Activated CD4-positive, alpha-beta T cell treated with anti-CD3 and anti-CD28 coated beads for 4 hours (primary cell): ENCODE results near the gene APEX2.
"Not testable (repeated sequence)": the region's sequence is repeated elsewhere in the genome, so short reads cannot be mapped to it uniquely, and the experiment has no call there.

Source experiments
- DNase-seq, 2 donors: peaks; one replicate each; pipeline ENCODE4 v3.0.0-alpha.2; 2020

The APEX2 gene

GRCh38 chrX:54999717-55000598 lies at the start of gene APEX2:
TSS of gene APEX2 (plus strand) at chrX:55000363. CDS start at chrX:55000423, 60 bp downstream.
- peak; percentile 82 to 83 for DNase-seq

GRCh38 chrX:54950730-54951375 lies 49.3 kb upstream of the APEX2 start:
- no peak for DNase-seq

GRCh38 chrX:54961750-54962149 lies 38.4 kb upstream of the APEX2 start:
- DNase-seq = no peak

GRCh38 chrX:54964766-54965497 lies 35.2 kb upstream of the APEX2 start:
- no peak for DNase-seq

GRCh38 chrX:54977387-54977786 lies 22.8 kb upstream of the APEX2 start:
- DNase-seq = no peak

- no peak for DNase-seq
Observed at GRCh38 chrX:54978448-54978847, 21.7 kb upstream of the APEX2 start.

- no peak for DNase-seq
Observed at GRCh38 chrX:54979432-54979831, 20.7 kb upstream of the APEX2 start.

GRCh38 chrX:54980334-54980733 lies 19.8 kb upstream of the APEX2 start:
- no peak for DNase-seq

- DNase-seq = not testable (repeated sequence)
Observed at GRCh38 chrX:54983306-54983705, 16.9 kb upstream of the APEX2 start.

GRCh38 chrX:54991706-54992105 lies 8.5 kb upstream of the APEX2 start:
- DNase-seq = no peak

- no peak for DNase-seq
Observed at GRCh38 chrX:54992911-54993622, 7.1 kb upstream of the APEX2 start.

- DNase-seq = no peak
Observed at GRCh38 chrX:54994099-54994498, 6.1 kb upstream of the APEX2 start, which contains the start of gene PFKFB1. TSS of gene PFKFB1 (minus strand) at chrX:54994188. CDS start at chrX:54994007, 181 bp downstream.

- DNase-seq = no peak
Observed at GRCh38 chrX:54994668-54995351, 5.4 kb upstream of the APEX2 start.

GRCh38 chrX:54995621-54996020 lies 4.5 kb upstream of the APEX2 start:
- DNase-seq = no peak

- DNase-seq = no peak
Observed at GRCh38 chrX:55004231-55004630, 4.1 kb downstream of the APEX2 start.

- no peak for DNase-seq
Observed at GRCh38 chrX:55005256-55005655, 5.1 kb downstream of the APEX2 start.

GRCh38 chrX:55006827-55007621 lies 6.9 kb downstream of the APEX2 start:
- no peak for DNase-seq

GRCh38 chrX:55007656-55008055 lies 7.5 kb downstream of the APEX2 start:
- no peak for DNase-seq

- DNase-seq = no peak
Observed at GRCh38 chrX:55008571-55009358, 8.6 kb downstream of the APEX2 start.

GRCh38 chrX:55011294-55011693 lies 11.1 kb downstream of the APEX2 start:
- DNase-seq = no peak
